Sigmoid colon (tissue), 7 donors: ENCODE results near the gene VWA1. TPM values are rescaled to one million over a fixed set of nuclear protein-coding genes. Genes with fewer than 3 reads are reported as not detected.

Source experiments
- DNase-seq: peaks from one replicate; pipeline ENCODE4 v3.0.0-alpha.2; 2019
- H3K27ac ChIP-seq, 4 donors: fragments of 200-600 bp; sonication (generic); one replicate each; pipeline ENCODE4 v1.5.1; 2016 to 2019; ENCODE audit warnings: mild to moderate bottlenecking in 1 of 4
- H3K27me3 ChIP-seq, 3 donors: fragments of 200-600 bp; sonication (generic); one replicate each; pipeline ENCODE4 v1.5.1; 2019; ENCODE audit warnings: mild to moderate bottlenecking in 1 of 3
- H3K36me3 ChIP-seq, 4 donors: fragments of 200-600 bp; sonication (generic); one replicate each; pipeline ENCODE4 v1.5.1; 2016 to 2019
- H3K4me1 ChIP-seq, 4 donors: fragments of 200-600 bp; sonication (generic); one replicate each; pipeline ENCODE4 v1.5.1; 2017 to 2019
- H3K4me3 ChIP-seq, 4 donors: fragments of 200-600 bp; sonication (generic); one replicate each; pipeline ENCODE4 v1.5.1; 2017 to 2019; ENCODE audit warnings: mild to moderate bottlenecking in 2 of 4, moderate library complexity in 1 of 4
- H3K9me3 ChIP-seq, 4 donors: fragments of 200-600 bp in 3 of 4; sonication (generic) in 3 of 4; one replicate each; pipeline versions ENCODE4 v1.5.1 to v1.6.1; 2013 to 2019
- CTCF ChIP-seq, 4 experiments: fragments of 450-650 bp in 3 of 4; fragments of 200-600 bp in 1 of 4; IDR thresholded peaks; one replicate each; pipeline ENCODE4 v1.5.1; 2016 to 2019; ENCODE audit warnings: antibody characterized with exemption in 4 of 4, mild to moderate bottlenecking in 3 of 4, moderate library complexity in 2 of 4
- EP300 ChIP-seq, 4 donors: sonication (generic); formaldehyde crosslinking; IDR thresholded peaks; one replicate each; pipeline ENCODE4 v1.6.1; 2017; ENCODE audit warnings: antibody characterized with exemption in 4 of 4
- POLR2A ChIP-seq, 2 donors: fragments of 450-650 bp; IDR thresholded peaks; one replicate each; pipeline ENCODE4 v1.6.1; 2016; ENCODE audit warnings: antibody characterized with exemption in 2 of 2, mild to moderate bottlenecking in 2 of 2, moderate library complexity in 2 of 2
- POLR2AphosphoS5 ChIP-seq, 4 donors: sonication (generic); formaldehyde crosslinking; IDR thresholded peaks; one replicate each; pipeline ENCODE4 v1.6.1; 2017; ENCODE audit warnings: antibody characterized with exemption in 4 of 4
- WGBS, 2 donors: extraction: QIAGEN DNeasy Blood & Tissue Kit; methylation state at CpG; one replicate each; pipeline ENCODE4 v1.1.7; 2013; 5-methylcytosine and 5-hydroxymethylcytosine counted together
- intact Hi-C: fragments of 100-400 bp; cut with DNase I; formaldehyde crosslinking; loops from one replicate; pipeline ENCODE4 v1.15.1; 2023
- polyA plus RNA-seq, 3 donors: library from polyadenylated mRNA; stranded (reverse); fragments of 200-250 nt; gene quantifications; one replicate each; pipeline ENCODE4 v1.2.3, GENCODE V29; 2013
- total RNA-seq, 4 donors: library from RNA; depleted of rRNA; stranded (reverse); fragments of >200 nt; gene quantifications; one replicate each; pipeline ENCODE4 v1.1.0, GENCODE V29; 2016
- donor health status: healthy with polysubstance abuse.
- donor health status: Bipolar disorder and iron deficiency.
- donor health status: healthy.

Gene VWA1
- total RNA-seq (100 to 1,000 TPM in 1 of 4 donors, 10 to 100 TPM in 3; 47.1 to 107 (median 71.1) TPM), polyA plus RNA-seq (10 to 100 TPM in 1 of 3 donors, 1 to 10 TPM in 2; 2.4 to 44.2 (median 3.7) TPM)

GRCh38 chr1:1435106-1435903 lies at the start of gene VWA1:
VWA1 (plus strand) TSS chr1:1435690; CDS start chr1:1435749, 59 bp downstream.
- Histone ChIP-seq H3K4me1 (peaks cover 0 to 86% (median 82%) of the 10 kb centered on the region in 4 donors), H3K27me3 (no peaks in the 10 kb centered on the region), H3K9me3 (no peaks in the 10 kb centered on the region), H3K27ac (peak within 1 kb of the TSS; percentile 93 to 99 (median 96)), H3K4me3 (peak within 1 kb of the TSS; percentile 52 to 78 (median 64)), H3K36me3 (peaks cover 0 to 10% (median 0%) of the 10 kb centered on the region in 4 donors)
- TF ChIP-seq EP300 (IDR thresholded peaks at IDR 0.05) (no peak), POLR2AphosphoS5 (IDR thresholded peaks at IDR 0.05) (peak; percentile 73 to 91 (median 82)), POLR2A (IDR thresholded peaks at IDR 0.05) (peak; percentile 22 to 34), CTCF (IDR thresholded peaks at IDR 0.05) (no peak)
- DNase-seq: peak; percentile 88
- 8 to 9% methylated on average over 89 of the region's 89 CpGs for WGBS, 2 donors
- intact Hi-C loops: no loop called here

GRCh38 chr1:1385931-1386330 lies 49.6 kb upstream of the VWA1 start:
- intact Hi-C loops: no loop called here
- no peak for TF ChIP-seq CTCF (IDR thresholded peaks at IDR 0.05)
- no peak for TF ChIP-seq POLR2A (IDR thresholded peaks at IDR 0.05)
- no peak for TF ChIP-seq EP300 (IDR thresholded peaks at IDR 0.05)
- TF ChIP-seq POLR2AphosphoS5 (IDR thresholded peaks at IDR 0.05): no peak
- H3K4me1 ChIP-seq: no peaks in the 10 kb centered on the region
- H3K27ac ChIP-seq: no peak overlapping the region
- DNase-seq: no peak
- WGBS, 2 donors: 94 to 95% methylated on average over 8 of the region's 8 CpGs
- H3K4me3 ChIP-seq: no peak overlapping the region
- no peaks in the 10 kb centered on the region for H3K9me3 ChIP-seq
- peaks cover 45 to 70% (median 53%) of the 10 kb centered on the region in 4 donors for H3K36me3 ChIP-seq
- H3K27me3 ChIP-seq: no peaks in the 10 kb centered on the region

GRCh38 chr1:1387098-1388077 lies 48.1 kb upstream of the VWA1 start:
- intact Hi-C loops: no loop called here
- H3K27ac ChIP-seq: no peak overlapping the region
- peaks cover 59 to 80% (median 62%) of the 10 kb centered on the region in 4 donors for H3K36me3 ChIP-seq
- no peaks in the 10 kb centered on the region for H3K9me3 ChIP-seq
- H3K4me3 ChIP-seq: no peak overlapping the region
- DNase-seq: no peak
- no peaks in the 10 kb centered on the region for H3K4me1 ChIP-seq
- no peaks in the 10 kb centered on the region for H3K27me3 ChIP-seq
- TF ChIP-seq POLR2AphosphoS5 (IDR thresholded peaks at IDR 0.05): no peak
- no peak for TF ChIP-seq POLR2A (IDR thresholded peaks at IDR 0.05)
- no peak for TF ChIP-seq CTCF (IDR thresholded peaks at IDR 0.05)
- TF ChIP-seq EP300 (IDR thresholded peaks at IDR 0.05): no peak
- 97% methylated on average over 50 of the region's 50 CpGs for WGBS, 2 donors

- H3K4me3 ChIP-seq: no peak overlapping the region
- TF ChIP-seq POLR2AphosphoS5 (IDR thresholded peaks at IDR 0.05): no peak
- no peak for TF ChIP-seq POLR2A (IDR thresholded peaks at IDR 0.05)
- no peak for TF ChIP-seq EP300 (IDR thresholded peaks at IDR 0.05)
- TF ChIP-seq CTCF (IDR thresholded peaks at IDR 0.05): no peak
- no peak for DNase-seq
- H3K36me3 ChIP-seq: peaks cover 63 to 86% (median 69%) of the 10 kb centered on the region in 4 donors
- H3K9me3 ChIP-seq: no peaks in the 10 kb centered on the region
- H3K27me3 ChIP-seq: no peaks in the 10 kb centered on the region
- WGBS, 2 donors: 95 to 97% methylated on average over 16 of the region's 16 CpGs
- no peak overlapping the region for H3K27ac ChIP-seq
- peaks cover 0 to 5% (median 0%) of the 10 kb centered on the region in 4 donors for H3K4me1 ChIP-seq
- intact Hi-C loops: no loop called here
Observed at GRCh38 chr1:1388078-1388472, 47.4 kb upstream of the VWA1 start.
